Measurements from ENCODE around the gene FAM180A. TPM values are rescaled to one million over a fixed set of nuclear protein-coding genes. Genes with fewer than 3 reads are reported as not detected.

FAM180A gene
- polyA plus RNA-seq, 1 of the 3 experiments (the other 2 are of a cell fraction) = 0.08 TPM

DNA sequence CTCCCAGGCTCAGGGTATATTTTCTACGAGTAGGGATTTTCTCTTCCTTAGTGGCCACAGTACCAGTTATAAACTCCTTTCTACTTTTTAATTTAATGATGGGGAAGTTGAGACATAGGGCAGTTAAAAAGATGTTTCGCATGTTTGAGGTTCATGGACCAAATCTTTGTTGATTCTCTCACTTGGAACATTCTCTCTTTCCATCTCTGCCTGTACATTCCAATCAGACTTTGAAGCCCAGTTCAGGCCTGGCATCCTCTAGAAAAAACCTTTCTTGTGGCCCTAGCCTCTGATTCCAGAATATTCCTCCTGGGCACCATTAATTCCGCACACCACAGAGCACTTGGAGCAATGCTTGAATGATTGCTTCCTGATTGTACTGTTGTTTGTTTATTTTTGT lies 39.1 kb downstream of the FAM180A start:
- H3K27me3 ChIP-seq (ENCODE audit: insufficient read depth) = no peaks in the 10 kb centered on the region
- H3K79me2 ChIP-seq (ENCODE audit: insufficient read depth) = no peaks in the 10 kb centered on the region
- H3K4me2 ChIP-seq = no peak overlapping the region
- no peak overlapping the region for H3K27ac ChIP-seq (ENCODE audit: low read depth in 2 of 2, low read length in 1 of 2)
- no peaks in the 10 kb centered on the region for H3K9me3 ChIP-seq
- no peaks in the 10 kb centered on the region for H3K9me2 ChIP-seq
- no peak for DNase-seq
- 97% methylated on average over 3 of the region's 3 CpGs for WGBS (ENCODE audit: low lambda C conversion rate)
- H3K4me1 ChIP-seq (ENCODE audit: control insufficient read depth in 1 of 2, insufficient read depth in 2 of 2, low read depth in 1 of 2, low read length in 1 of 2) = peaks cover 20 to 38% of the 10 kb centered on the region in 2 experiments
- H3F3A ChIP-seq (replicated peaks; ENCODE audit: insufficient read depth) = peaks cover 20% of the 10 kb centered on the region
- CTCF ChIA-PET = interaction anchor here (0.7 to 11.2 kb wide), 8 partner anchors 11 to 909 kb away, joined by 3 to 153 read pairs (median 18); partner anchors contain the start of gene STMP1
- H3K9ac ChIP-seq = no peak overlapping the region
- H3K4me3 ChIP-seq (ENCODE audit: low read depth in 2 of 2, low read length in 1 of 2) = no peak overlapping the region
- no peaks in the 10 kb centered on the region for H4K20me1 ChIP-seq (ENCODE audit: insufficient read depth)
- H3K36me3 ChIP-seq (replicated peaks in 1 of 2; ENCODE audit: control insufficient read depth in 1 of 2, insufficient read depth in 2 of 2, low read length in 1 of 2) = no peaks in the 10 kb centered on the region
- H2AFZ ChIP-seq (ENCODE audit: low read depth) = no peak overlapping the region
- POLR2A ChIA-PET = no interaction called here
- TF ChIP-seq EP300 (IDR thresholded peaks at IDR 0.05; ENCODE audit: borderline replicate concordance in 1 of 2, low read depth in 1 of 2, low read length in 1 of 2) (no peak), NRF1 (IDR thresholded peaks at IDR 0.05; ENCODE audit: low read depth, low read length) (no peak), TEAD4 (IDR thresholded peaks at IDR 0.05; ENCODE audit: borderline replicate concordance, insufficient read depth) (no peak), TAF1 (IDR thresholded peaks at IDR 0.05; ENCODE audit: borderline replicate concordance, low read depth, low read length) (no peak), FOSL2 (IDR thresholded peaks at IDR 0.05; ENCODE audit: borderline replicate concordance, low read depth) (no peak), FOXJ3 (CRISPR knock-in tag; IDR thresholded peaks at IDR 0.05) (no peak), RAD21 (IDR thresholded peaks at IDR 0.05; ENCODE audit: low read length) (no peak), RFX5 (IDR thresholded peaks at IDR 0.05; ENCODE audit: low read length) (no peak), TCF12 (IDR thresholded peaks at IDR 0.05) (no peak)
- TF ChIP-seq, protein P1, sequence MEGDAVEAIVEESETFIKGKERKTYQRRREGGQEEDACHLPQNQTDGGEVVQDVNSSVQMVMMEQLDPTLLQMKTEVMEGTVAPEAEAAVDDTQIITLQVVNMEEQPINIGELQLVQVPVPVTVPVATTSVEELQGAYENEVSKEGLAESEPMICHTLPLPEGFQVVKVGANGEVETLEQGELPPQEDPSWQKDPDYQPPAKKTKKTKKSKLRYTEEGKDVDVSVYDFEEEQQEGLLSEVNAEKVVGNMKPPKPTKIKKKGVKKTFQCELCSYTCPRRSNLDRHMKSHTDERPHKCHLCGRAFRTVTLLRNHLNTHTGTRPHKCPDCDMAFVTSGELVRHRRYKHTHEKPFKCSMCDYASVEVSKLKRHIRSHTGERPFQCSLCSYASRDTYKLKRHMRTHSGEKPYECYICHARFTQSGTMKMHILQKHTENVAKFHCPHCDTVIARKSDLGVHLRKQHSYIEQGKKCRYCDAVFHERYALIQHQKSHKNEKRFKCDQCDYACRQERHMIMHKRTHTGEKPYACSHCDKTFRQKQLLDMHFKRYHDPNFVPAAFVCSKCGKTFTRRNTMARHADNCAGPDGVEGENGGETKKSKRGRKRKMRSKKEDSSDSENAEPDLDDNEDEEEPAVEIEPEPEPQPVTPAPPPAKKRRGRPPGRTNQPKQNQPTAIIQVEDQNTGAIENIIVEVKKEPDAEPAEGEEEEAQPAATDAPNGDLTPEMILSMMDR (IDR thresholded peaks at IDR 0.05) = no peak
- TF ChIP-seq, protein P2, sequence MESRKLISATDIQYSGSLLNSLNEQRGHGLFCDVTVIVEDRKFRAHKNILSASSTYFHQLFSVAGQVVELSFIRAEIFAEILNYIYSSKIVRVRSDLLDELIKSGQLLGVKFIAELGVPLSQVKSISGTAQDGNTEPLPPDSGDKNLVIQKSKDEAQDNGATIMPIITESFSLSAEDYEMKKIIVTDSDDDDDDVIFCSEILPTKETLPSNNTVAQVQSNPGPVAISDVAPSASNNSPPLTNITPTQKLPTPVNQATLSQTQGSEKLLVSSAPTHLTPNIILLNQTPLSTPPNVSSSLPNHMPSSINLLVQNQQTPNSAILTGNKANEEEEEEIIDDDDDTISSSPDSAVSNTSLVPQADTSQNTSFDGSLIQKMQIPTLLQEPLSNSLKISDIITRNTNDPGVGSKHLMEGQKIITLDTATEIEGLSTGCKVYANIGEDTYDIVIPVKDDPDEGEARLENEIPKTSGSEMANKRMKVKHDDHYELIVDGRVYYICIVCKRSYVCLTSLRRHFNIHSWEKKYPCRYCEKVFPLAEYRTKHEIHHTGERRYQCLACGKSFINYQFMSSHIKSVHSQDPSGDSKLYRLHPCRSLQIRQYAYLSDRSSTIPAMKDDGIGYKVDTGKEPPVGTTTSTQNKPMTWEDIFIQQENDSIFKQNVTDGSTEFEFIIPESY (IDR thresholded peaks at IDR 0.05; ENCODE audit: borderline replicate concordance, low read depth) = no peak
- TF ChIP-seq, protein P3, sequence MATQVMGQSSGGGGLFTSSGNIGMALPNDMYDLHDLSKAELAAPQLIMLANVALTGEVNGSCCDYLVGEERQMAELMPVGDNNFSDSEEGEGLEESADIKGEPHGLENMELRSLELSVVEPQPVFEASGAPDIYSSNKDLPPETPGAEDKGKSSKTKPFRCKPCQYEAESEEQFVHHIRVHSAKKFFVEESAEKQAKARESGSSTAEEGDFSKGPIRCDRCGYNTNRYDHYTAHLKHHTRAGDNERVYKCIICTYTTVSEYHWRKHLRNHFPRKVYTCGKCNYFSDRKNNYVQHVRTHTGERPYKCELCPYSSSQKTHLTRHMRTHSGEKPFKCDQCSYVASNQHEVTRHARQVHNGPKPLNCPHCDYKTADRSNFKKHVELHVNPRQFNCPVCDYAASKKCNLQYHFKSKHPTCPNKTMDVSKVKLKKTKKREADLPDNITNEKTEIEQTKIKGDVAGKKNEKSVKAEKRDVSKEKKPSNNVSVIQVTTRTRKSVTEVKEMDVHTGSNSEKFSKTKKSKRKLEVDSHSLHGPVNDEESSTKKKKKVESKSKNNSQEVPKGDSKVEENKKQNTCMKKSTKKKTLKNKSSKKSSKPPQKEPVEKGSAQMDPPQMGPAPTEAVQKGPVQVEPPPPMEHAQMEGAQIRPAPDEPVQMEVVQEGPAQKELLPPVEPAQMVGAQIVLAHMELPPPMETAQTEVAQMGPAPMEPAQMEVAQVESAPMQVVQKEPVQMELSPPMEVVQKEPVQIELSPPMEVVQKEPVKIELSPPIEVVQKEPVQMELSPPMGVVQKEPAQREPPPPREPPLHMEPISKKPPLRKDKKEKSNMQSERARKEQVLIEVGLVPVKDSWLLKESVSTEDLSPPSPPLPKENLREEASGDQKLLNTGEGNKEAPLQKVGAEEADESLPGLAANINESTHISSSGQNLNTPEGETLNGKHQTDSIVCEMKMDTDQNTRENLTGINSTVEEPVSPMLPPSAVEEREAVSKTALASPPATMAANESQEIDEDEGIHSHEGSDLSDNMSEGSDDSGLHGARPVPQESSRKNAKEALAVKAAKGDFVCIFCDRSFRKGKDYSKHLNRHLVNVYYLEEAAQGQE (IDR thresholded peaks at IDR 0.05; ENCODE audit: low read depth, low read length) = no peak
